BJ (cell line): ENCODE data around the gene ZSCAN29. TPM values are rescaled to one million over a fixed set of nuclear protein-coding genes. Genes with fewer than 3 reads are reported as not detected.
A peak's percentile ranks its signal among the peaks of the same experiment; 100 is the strongest.

Experiments used
- CTCF ChIA-PET: fragments of 350-600 bp; formaldehyde crosslinking; extraction: SDS; loops from one replicate; lab custom pipeline; 2021; ENCODE audit warnings: antibody characterized with exemption, inconsistent platforms; lab: Yijun Ruan, JAX
- POLR2A ChIA-PET: fragments of 300-600 bp; sonication (Branson Sonifier 250); formaldehyde crosslinking; extraction: SDS; loops from one replicate; lab custom pipeline; 2021; ENCODE audit warnings: antibody characterized with exemption; lab: Charles Lee
- DNase-seq: peaks from one replicate; pipeline ENCODE4 v3.0.0-alpha.2; 2011; ENCODE audit warnings: low read depth
- H3K27me3 ChIP-seq: 2 replicates; pipeline ENCODE4 v1.6.0; 2011; ENCODE audit warnings: low read length; ENCODE audit not compliant: control insufficient read depth, insufficient read depth
- H3K36me3 ChIP-seq: 2 replicates; pipeline ENCODE4 v1.5.1; 2011; ENCODE audit warnings: low read length; ENCODE audit not compliant: control insufficient read depth, insufficient read depth
- H3K4me3 ChIP-seq: 2 replicates; pipeline ENCODE4 v1.5.1; 2011; ENCODE audit warnings: low read depth, mild to moderate bottlenecking, control low read depth, low read length
- polyA minus RNA-seq: library from RNA; depleted of rRNA, polyadenylated mRNA; stranded (reverse); fragments of >200 nt; gene quantifications from 2 replicates; pipeline ENCODE4 v1.2.3, GENCODE V29; 2011; rRNA and poly(A)+ RNA removed
- polyA plus RNA-seq: library from polyadenylated mRNA; depleted of rRNA; stranded (reverse); fragments of >200 nt; gene quantifications from 2 replicates; pipeline ENCODE4 v1.2.3, GENCODE V29; 2011; rRNA removed
- TF ChIP-seq, protein P1 (sequence below): IDR thresholded peaks from 2 replicates; pipeline ENCODE4 v1.5.1; 2011; ENCODE audit warnings: low read depth, mild to moderate bottlenecking, control low read depth, inconsistent platforms, low read length, moderate library complexity; ENCODE audit not compliant: insufficient read depth

ZSCAN29 gene
- polyA plus RNA-seq (6.4 TPM in 2 replicates), polyA minus RNA-seq (3.7 and 5.4 TPM in 2 replicates)

DNA sequence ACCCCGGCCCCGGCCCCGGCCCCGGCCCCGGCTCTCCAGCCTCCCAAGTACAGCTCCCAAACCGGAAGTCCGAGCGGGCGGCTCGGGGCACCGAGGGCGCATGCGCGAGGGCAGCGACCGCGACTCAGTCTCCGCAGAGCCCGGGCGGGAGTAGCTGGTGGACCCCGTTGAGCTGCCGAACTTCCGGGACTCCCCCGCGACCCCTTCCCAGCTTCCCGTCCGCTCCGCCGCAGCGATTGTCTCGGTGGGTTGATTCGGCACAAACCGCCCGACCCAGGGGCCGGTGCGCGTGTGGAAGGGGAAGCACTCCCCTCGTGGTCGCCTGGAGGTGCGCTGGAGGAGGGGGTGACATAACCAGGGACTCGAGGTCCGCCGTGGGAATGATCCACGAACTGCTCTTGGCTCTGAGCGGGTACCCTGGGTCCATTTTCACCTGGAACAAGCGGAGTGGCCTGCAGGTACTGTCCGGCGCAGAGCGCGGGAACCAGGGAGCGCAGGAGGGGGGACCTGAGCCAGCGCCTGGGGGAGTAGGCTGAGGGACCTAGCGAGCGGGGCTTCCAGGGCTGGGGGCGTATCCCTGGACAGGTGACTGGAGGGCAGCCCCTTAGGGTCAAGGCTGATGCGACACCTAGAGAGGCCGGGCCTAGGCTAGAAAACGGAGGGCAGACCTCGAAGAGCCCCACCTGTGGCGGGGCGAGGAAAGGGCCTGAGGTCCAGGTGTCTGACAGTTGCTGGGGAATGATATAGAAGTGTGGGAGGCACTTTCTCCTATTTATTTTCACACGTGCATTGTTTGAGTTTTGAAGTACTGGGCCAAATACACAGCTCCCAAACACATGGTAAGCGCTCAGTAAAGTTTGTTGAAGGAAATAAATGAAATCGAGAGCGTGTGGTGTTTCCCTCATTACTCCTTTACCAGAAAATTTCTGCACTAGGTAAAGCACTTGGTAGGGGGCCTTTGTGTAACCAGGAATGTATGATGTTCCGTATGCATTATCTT, at the start of gene ZSCAN29, which contains the start of gene TUBGCP4:
Gene ZSCAN29 (minus strand): TSS at position 69 of the 1,000 bp plus-strand sequence. CDS start 1,130 bp downstream, outside the sequence.
Gene TUBGCP4 (plus strand): TSS at position 127 of the 1,000 bp plus-strand sequence. CDS start 254 bp downstream, at position 381.
- H3K4me3 ChIP-seq: peak within 1 kb of the TSS; percentile 72
- H3K27me3 ChIP-seq: no peaks in the 10 kb centered on the region
- POLR2A ChIA-PET: interaction anchor here (0.6 to 0.7 kb wide), 2 partner anchors 139 to 254 kb away, joined by 3 to 6 read pairs; no protein-coding TSS in a partner anchor
- H3K36me3 ChIP-seq: peaks cover 3% of the 10 kb centered on the region
- CTCF ChIA-PET: interaction anchor here (0.6 to 1.4 kb wide), 5 partner anchors 9 to 37 kb away, joined by 3 to 4 read pairs (median 3); no protein-coding TSS in a partner anchor
- no peak for DNase-seq
- TF ChIP-seq, protein P1, sequence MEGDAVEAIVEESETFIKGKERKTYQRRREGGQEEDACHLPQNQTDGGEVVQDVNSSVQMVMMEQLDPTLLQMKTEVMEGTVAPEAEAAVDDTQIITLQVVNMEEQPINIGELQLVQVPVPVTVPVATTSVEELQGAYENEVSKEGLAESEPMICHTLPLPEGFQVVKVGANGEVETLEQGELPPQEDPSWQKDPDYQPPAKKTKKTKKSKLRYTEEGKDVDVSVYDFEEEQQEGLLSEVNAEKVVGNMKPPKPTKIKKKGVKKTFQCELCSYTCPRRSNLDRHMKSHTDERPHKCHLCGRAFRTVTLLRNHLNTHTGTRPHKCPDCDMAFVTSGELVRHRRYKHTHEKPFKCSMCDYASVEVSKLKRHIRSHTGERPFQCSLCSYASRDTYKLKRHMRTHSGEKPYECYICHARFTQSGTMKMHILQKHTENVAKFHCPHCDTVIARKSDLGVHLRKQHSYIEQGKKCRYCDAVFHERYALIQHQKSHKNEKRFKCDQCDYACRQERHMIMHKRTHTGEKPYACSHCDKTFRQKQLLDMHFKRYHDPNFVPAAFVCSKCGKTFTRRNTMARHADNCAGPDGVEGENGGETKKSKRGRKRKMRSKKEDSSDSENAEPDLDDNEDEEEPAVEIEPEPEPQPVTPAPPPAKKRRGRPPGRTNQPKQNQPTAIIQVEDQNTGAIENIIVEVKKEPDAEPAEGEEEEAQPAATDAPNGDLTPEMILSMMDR: peak; percentile 44

DNA sequence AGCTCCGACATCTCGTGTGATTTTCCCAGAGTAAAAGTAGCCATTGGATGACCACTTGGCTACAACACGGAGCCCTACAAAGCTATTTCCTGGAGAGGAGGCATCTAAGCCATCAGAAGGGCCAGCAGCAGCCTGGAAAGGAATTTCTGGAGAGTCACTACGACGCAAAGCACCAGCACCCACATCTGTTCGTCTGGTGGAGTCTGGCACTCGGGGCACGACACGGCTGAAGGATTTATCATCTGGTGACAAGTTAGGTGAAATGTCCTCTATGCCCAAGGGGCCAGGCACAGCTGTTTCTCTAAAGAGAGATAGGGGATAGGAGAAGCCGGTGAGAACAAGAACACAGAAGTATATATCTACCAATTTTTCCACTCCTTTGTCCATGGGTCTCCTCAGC, 49.6 kb upstream of the ZSCAN29 start:
- peaks cover 23% of the 10 kb centered on the region for H3K36me3 ChIP-seq
- TF ChIP-seq, protein P1: no peak
- H3K27me3 ChIP-seq: no peaks in the 10 kb centered on the region
- H3K4me3 ChIP-seq: no peak overlapping the region
- DNase-seq: no peak
- ChIA-PET POLR2A (no interaction called here), CTCF (interaction anchor here (1.6 kb wide), 1 partner anchor 20 kb away, joined by 4 read pairs; no protein-coding TSS in a partner anchor)

DNA sequence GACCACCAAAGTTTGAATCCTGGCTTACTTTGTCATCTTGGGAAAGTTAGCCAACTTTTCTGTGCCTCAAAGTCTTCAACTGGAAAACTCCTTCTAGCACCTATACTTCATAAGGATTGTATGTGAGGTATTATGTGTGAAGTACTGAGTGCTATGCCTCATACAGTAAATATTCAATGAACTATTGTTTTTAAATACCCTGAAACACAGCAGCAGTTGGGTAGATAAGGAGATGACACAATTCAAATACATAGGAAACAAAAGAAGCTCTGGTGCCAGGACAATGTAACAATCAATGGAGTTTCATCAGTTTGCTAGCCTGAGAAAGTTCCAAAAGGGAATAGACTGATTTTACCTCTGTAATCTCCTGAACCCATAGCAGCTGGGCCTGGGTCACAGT, 43.4 kb upstream of the ZSCAN29 start:
- ChIA-PET CTCF (no interaction called here), POLR2A (no interaction called here)
- Histone ChIP-seq H3K36me3 (peaks cover 19% of the 10 kb centered on the region), H3K4me3 (no peak overlapping the region), H3K27me3 (no peaks in the 10 kb centered on the region)
- DNase-seq: no peak
- TF ChIP-seq, protein P1: no peak

DNA sequence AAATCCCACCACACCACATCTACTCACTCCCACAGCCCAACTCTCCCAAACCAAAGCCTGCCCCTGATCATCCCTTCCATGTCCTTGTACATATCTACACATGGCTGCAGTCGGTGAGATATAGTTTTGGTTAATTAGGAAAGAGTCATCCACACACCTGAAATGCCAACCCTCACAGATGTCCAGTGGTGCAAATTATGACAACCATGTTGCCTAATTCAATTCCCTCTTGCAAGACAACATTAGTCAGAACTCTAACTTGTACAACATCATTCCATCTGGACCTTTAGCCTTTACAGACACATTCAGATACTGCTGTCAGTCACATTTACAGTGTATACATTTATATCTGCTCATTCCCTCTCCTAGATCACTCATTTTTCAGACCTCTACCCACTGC, 41.3 kb upstream of the ZSCAN29 start:
- ChIA-PET POLR2A (no interaction called here), CTCF (no interaction called here)
- Histone ChIP-seq H3K4me3 (no peak overlapping the region), H3K36me3 (peaks cover 28% of the 10 kb centered on the region), H3K27me3 (no peaks in the 10 kb centered on the region)
- DNase-seq: no peak
- TF ChIP-seq, protein P1: no peak
